Body of pancreas (tissue), 4 donors: Measurements from ENCODE around the gene NINJ1. TPM values are rescaled to one million over a fixed set of nuclear protein-coding genes. Genes with fewer than 3 reads are reported as not detected.

Experiments used
- ATAC-seq: fragments of 150-250 bp; one replicate; pipeline ENCODE4 v1.9.1; 2016
- DNase-seq, 4 donors: peaks; one replicate each; pipeline ENCODE4 v3.0.0-alpha.2; 2019
- H3K27ac ChIP-seq, 4 donors: fragments of 200-600 bp; sonication (generic); 1 replicate in 3 of 4; 2 replicates in 1 of 4; pipeline versions ENCODE4 v1.5.1 to v1.6.1; 2016 to 2019; ENCODE audit warnings: mild to moderate bottlenecking in 1 of 4, mixed read lengths in 1 of 4, moderate library complexity in 1 of 4
- H3K27me3 ChIP-seq, 2 donors: fragments of 200-600 bp; sonication (generic); one replicate each; pipeline ENCODE4 v1.6.0; 2016; ENCODE audit warnings: mild to moderate bottlenecking in 1 of 2
- H3K36me3 ChIP-seq, 2 donors: fragments of 200-600 bp; sonication (generic); replicated peaks in 1 of 2; 2 replicates each; pipeline ENCODE4 v1.5.1; 2016; ENCODE audit warnings: low read depth in 2 of 2; ENCODE audit not compliant: insufficient read depth in 1 of 2
- H3K4me1 ChIP-seq: fragments of 200-600 bp; sonication (generic); one replicate; pipeline ENCODE4 v1.6.0; 2016
- H3K4me3 ChIP-seq, 2 donors: fragments of 200-600 bp; sonication (generic); 1 replicate in 1 of 2; 2 replicates in 1 of 2; pipeline ENCODE4 v1.5.1; 2016 to 2019
- H3K9me3 ChIP-seq, 3 donors: fragments of 200-600 bp; sonication (generic); 1 replicate in 2 of 3; 2 replicates in 1 of 3; pipeline ENCODE4 v1.5.1; 2016
- CTCF ChIP-seq, 7 experiments: fragments of 450-650 bp in 4 of 7; fragments of 200-600 bp in 3 of 7; sonication (generic) in 3 of 7; IDR thresholded peaks; one replicate each; pipeline ENCODE4 v1.5.1; 2016 to 2019; ENCODE audit warnings: antibody characterized with exemption in 7 of 7
- POLR2A ChIP-seq, 3 donors: fragments of 450-650 bp; IDR thresholded peaks; one replicate each; pipeline ENCODE4 v1.6.1; 2016; ENCODE audit warnings: antibody characterized with exemption in 3 of 3, mild to moderate bottlenecking in 2 of 3
- WGBS, 2 donors: methylation state at CpG; one replicate each; pipeline ENCODE4 v1.1.5; 2017; 5-methylcytosine and 5-hydroxymethylcytosine counted together
- intact Hi-C: fragments of 100-400 bp; cut with DNase I; formaldehyde crosslinking; loops from one replicate; pipeline ENCODE4 v1.15.1; 2023
- total RNA-seq, 2 donors: library from RNA; depleted of rRNA; stranded (reverse); fragments of >200 nt; gene quantifications; one replicate each; pipeline ENCODE4 v1.1.0, GENCODE V29; 2016

NINJ1 gene
- total RNA-seq, 2 donors from 2014 or later: 32.6 to 32.9 TPM

- no peaks in the 10 kb centered on the region for H3K9me3 ChIP-seq
- no peak overlapping the region for H3K4me3 ChIP-seq
- H3K4me1 ChIP-seq: peaks cover 36% of the 10 kb centered on the region
- peaks cover 0 to 4% of the 10 kb centered on the region in 2 donors for H3K36me3 ChIP-seq
- no peak overlapping the region for H3K27ac ChIP-seq
- TF ChIP-seq CTCF (IDR thresholded peaks at IDR 0.05): no peak
- TF ChIP-seq POLR2A (IDR thresholded peaks at IDR 0.05): no peak
- DNase-seq: peak in 2 of 4 donors; percentile 8 to 13
- no peak for ATAC-seq
- 65 to 100% methylated on average over 1 to 8 of the region's 8 CpGs for whole genome bisulfite sequencing, 2 donors
- intact Hi-C loops: no loop called here
- H3K27me3 ChIP-seq: no peaks in the 10 kb centered on the region
Observed at GRCh38 chr9:93127395-93127911, 6.6 kb downstream of the NINJ1 start.

- Histone ChIP-seq H3K9me3 (no peaks in the 10 kb centered on the region), H3K27ac (no peak overlapping the region), H3K27me3 (no peaks in the 10 kb centered on the region), H3K4me3 (no peak overlapping the region), H3K4me1 (peaks cover 30% of the 10 kb centered on the region), H3K36me3 (peaks cover 0 to 4% of the 10 kb centered on the region in 2 donors)
- peak; percentile 5 for ATAC-seq
- peak in 3 of 4 donors; percentile 5 to 14 (median 11) for DNase-seq
- intact Hi-C loops: no loop called here
- TF ChIP-seq POLR2A (IDR thresholded peaks at IDR 0.05): no peak
- TF ChIP-seq CTCF (IDR thresholded peaks at IDR 0.05): no peak
- WGBS, 2 donors: 76 to 78% methylated on average over 12 to 18 of the region's 18 CpGs
Observed at GRCh38 chr9:93126825-93127368, 7.2 kb downstream of the NINJ1 start.

- Histone ChIP-seq H3K27me3 (no peaks in the 10 kb centered on the region), H3K27ac (peak overlapping the region in 1 of 4 donors; percentile 20), H3K9me3 (no peaks in the 10 kb centered on the region), H3K36me3 (peaks cover 0 to 4% of the 10 kb centered on the region in 2 donors), H3K4me3 (no peak overlapping the region), H3K4me1 (peaks cover 24% of the 10 kb centered on the region)
- no peak for ATAC-seq
- no peak for TF ChIP-seq CTCF (IDR thresholded peaks at IDR 0.05)
- TF ChIP-seq POLR2A (IDR thresholded peaks at IDR 0.05): no peak
- 80 to 89% methylated on average over 13 to 21 of the region's 23 CpGs for WGBS, 2 donors
- intact Hi-C loops: no loop called here
- DNase-seq: peak in 2 of 4 donors; percentile 11 to 17
Observed at GRCh38 chr9:93126151-93126781, 7.8 kb downstream of the NINJ1 start.

GRCh38 chr9:93125331-93125894, 8.6 kb downstream of the NINJ1 start:
- intact Hi-C loops: no loop called here
- Histone ChIP-seq H3K9me3 (no peaks in the 10 kb centered on the region), H3K4me1 (peaks cover 19% of the 10 kb centered on the region), H3K36me3 (peaks cover 0 to 4% of the 10 kb centered on the region in 2 donors), H3K4me3 (no peak overlapping the region), H3K27me3 (no peaks in the 10 kb centered on the region), H3K27ac (no peak overlapping the region)
- no peak for TF ChIP-seq CTCF (IDR thresholded peaks at IDR 0.05)
- TF ChIP-seq POLR2A (IDR thresholded peaks at IDR 0.05): no peak
- WGBS, 2 donors: 93% methylated on average over 8 to 10 of the region's 10 CpGs
- ATAC-seq (no peak), DNase-seq (peak in 1 of 4 donors; percentile 4)
